ENCODE measurements around the gene SSBP2.

DNA sequence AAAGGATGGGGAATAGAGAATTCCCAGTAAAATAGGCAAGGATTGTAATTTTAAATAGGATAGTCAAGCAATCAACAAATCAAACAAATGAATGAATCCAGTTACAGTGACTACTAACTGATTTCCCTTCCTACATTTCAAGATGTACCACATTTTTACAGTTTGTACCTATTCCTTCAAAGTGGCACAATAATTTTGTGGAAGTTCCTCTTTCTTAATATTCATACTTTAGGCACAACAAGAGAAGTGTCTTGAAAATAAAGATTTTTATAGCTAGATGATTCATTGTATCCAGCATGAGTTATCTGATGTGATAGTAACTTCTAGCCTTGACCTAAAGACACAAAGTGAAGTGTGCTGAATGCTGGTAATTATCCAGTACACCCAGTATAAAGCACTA, 234.8 kb downstream of the SSBP2 start:
- TF ChIP-seq, protein P1, sequence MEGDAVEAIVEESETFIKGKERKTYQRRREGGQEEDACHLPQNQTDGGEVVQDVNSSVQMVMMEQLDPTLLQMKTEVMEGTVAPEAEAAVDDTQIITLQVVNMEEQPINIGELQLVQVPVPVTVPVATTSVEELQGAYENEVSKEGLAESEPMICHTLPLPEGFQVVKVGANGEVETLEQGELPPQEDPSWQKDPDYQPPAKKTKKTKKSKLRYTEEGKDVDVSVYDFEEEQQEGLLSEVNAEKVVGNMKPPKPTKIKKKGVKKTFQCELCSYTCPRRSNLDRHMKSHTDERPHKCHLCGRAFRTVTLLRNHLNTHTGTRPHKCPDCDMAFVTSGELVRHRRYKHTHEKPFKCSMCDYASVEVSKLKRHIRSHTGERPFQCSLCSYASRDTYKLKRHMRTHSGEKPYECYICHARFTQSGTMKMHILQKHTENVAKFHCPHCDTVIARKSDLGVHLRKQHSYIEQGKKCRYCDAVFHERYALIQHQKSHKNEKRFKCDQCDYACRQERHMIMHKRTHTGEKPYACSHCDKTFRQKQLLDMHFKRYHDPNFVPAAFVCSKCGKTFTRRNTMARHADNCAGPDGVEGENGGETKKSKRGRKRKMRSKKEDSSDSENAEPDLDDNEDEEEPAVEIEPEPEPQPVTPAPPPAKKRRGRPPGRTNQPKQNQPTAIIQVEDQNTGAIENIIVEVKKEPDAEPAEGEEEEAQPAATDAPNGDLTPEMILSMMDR (IDR thresholded peaks at IDR 0.05; ENCODE audit: insufficient read depth, low read length), result no peak
- TF ChIP-seq POLR2AphosphoS5 (IDR thresholded peaks at IDR 0.05; ENCODE audit: low read depth) (no peak), GABPA (IDR thresholded peaks at IDR 0.05; ENCODE audit: low read depth) (no peak)
- TF ChIP-seq, protein P2, sequence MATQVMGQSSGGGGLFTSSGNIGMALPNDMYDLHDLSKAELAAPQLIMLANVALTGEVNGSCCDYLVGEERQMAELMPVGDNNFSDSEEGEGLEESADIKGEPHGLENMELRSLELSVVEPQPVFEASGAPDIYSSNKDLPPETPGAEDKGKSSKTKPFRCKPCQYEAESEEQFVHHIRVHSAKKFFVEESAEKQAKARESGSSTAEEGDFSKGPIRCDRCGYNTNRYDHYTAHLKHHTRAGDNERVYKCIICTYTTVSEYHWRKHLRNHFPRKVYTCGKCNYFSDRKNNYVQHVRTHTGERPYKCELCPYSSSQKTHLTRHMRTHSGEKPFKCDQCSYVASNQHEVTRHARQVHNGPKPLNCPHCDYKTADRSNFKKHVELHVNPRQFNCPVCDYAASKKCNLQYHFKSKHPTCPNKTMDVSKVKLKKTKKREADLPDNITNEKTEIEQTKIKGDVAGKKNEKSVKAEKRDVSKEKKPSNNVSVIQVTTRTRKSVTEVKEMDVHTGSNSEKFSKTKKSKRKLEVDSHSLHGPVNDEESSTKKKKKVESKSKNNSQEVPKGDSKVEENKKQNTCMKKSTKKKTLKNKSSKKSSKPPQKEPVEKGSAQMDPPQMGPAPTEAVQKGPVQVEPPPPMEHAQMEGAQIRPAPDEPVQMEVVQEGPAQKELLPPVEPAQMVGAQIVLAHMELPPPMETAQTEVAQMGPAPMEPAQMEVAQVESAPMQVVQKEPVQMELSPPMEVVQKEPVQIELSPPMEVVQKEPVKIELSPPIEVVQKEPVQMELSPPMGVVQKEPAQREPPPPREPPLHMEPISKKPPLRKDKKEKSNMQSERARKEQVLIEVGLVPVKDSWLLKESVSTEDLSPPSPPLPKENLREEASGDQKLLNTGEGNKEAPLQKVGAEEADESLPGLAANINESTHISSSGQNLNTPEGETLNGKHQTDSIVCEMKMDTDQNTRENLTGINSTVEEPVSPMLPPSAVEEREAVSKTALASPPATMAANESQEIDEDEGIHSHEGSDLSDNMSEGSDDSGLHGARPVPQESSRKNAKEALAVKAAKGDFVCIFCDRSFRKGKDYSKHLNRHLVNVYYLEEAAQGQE (IDR thresholded peaks at IDR 0.05; ENCODE audit: insufficient replicate concordance, low read depth), result no peak

Data from HL-60 (cell line).